Measurements from ENCODE around the gene AURKB. TPM values are rescaled to one million over a fixed set of nuclear protein-coding genes. Genes with fewer than 3 reads are reported as not detected.

AURKB gene
- total and polyA plus RNA-seq, 2 of the 13 experiments (the other 11 are each of a cell fraction or from before 2014, with no cell fraction given) = 29.5 to 75.3 TPM

GRCh38 chr17:8185582-8186445 is 24.6 kb downstream of the AURKB start (continued):
- TF ChIP-seq ZBTB44 (CRISPR knock-in tag; IDR thresholded peaks at IDR 0.05) (no peak; the same call in 1 of the 2 replicates), SRSF1 (optimal IDR thresholded peaks at IDR 0.05; ENCODE audit: low read depth, low read length) (peak; percentile 37), ZNF83 (CRISPR knock-in tag; IDR thresholded peaks at IDR 0.05; ENCODE audit: borderline replicate concordance) (no peak), CENPX (CRISPR knock-in tag; IDR thresholded peaks at IDR 0.05) (no peak), ZBTB7A (CRISPR knock-in tag; IDR thresholded peaks at IDR 0.05) (0 out of 2 replicates have a peak, but pooled peaks have one; percentile 19), GATA4 (IDR thresholded peaks at IDR 0.05; ENCODE audit: borderline replicate concordance, low read depth) (no peak), ZNF547 (CRISPR knock-in tag; IDR thresholded peaks at IDR 0.05) (peak; percentile 16; the same call in 1 of the 2 replicates), ZNF337 (CRISPR knock-in tag; IDR thresholded peaks at IDR 0.05; ENCODE audit: borderline replicate concordance, low read depth) (no peak), TBX3 (IDR thresholded peaks at IDR 0.05; ENCODE audit: borderline replicate concordance) (no peak), MIXL1 (CRISPR knock-in tag; IDR thresholded peaks at IDR 0.05) (peak; percentile 61; the same call in 1 of the 2 replicates), GTF2F1 (IDR thresholded peaks at IDR 0.05; ENCODE audit: low read length) (no peak), MATR3 (CRISPR knock-in tag; IDR thresholded peaks at IDR 0.05) (no peak), NR2F2 (IDR thresholded peaks at IDR 0.05; ENCODE audit: borderline replicate concordance, low read depth) (0 out of 2 replicates have a peak, but pooled peaks have one; percentile 10), THAP7 (CRISPR knock-in tag; IDR thresholded peaks at IDR 0.05) (0 out of 2 replicates have a peak, but pooled peaks have one; percentile 0), ZNF570 (CRISPR knock-in tag; IDR thresholded peaks at IDR 0.05; ENCODE audit: borderline replicate concordance) (no peak), ZNF766 (CRISPR knock-in tag; IDR thresholded peaks at IDR 0.05; ENCODE audit: borderline replicate concordance) (no peak), UBTF (CRISPR knock-in tag; IDR thresholded peaks at IDR 0.05) (peak; percentile 49; the same call in 1 of the 2 replicates), MED8 (CRISPR knock-in tag; IDR thresholded peaks at IDR 0.05; ENCODE audit: insufficient replicate concordance) (no peak), PATZ1 (CRISPR knock-in tag; IDR thresholded peaks at IDR 0.05) (no peak), ONECUT2 (CRISPR knock-in tag; IDR thresholded peaks at IDR 0.05) (no peak), MEF2D (CRISPR knock-in tag; IDR thresholded peaks at IDR 0.05) (peak; percentile 15; the same call in 1 of the 2 replicates), E2F5 (CRISPR knock-in tag; conservative IDR thresholded peaks at IDR 0.05) (no peak)

All from HepG2 (cell line).